ENCODE results near the gene UPP2. TPM values are rescaled to one million over a fixed set of nuclear protein-coding genes. Genes with fewer than 3 reads are reported as not detected.

Gene UPP2
- total RNA-seq, 1 donor from 2014 or later = not detected

DNA sequence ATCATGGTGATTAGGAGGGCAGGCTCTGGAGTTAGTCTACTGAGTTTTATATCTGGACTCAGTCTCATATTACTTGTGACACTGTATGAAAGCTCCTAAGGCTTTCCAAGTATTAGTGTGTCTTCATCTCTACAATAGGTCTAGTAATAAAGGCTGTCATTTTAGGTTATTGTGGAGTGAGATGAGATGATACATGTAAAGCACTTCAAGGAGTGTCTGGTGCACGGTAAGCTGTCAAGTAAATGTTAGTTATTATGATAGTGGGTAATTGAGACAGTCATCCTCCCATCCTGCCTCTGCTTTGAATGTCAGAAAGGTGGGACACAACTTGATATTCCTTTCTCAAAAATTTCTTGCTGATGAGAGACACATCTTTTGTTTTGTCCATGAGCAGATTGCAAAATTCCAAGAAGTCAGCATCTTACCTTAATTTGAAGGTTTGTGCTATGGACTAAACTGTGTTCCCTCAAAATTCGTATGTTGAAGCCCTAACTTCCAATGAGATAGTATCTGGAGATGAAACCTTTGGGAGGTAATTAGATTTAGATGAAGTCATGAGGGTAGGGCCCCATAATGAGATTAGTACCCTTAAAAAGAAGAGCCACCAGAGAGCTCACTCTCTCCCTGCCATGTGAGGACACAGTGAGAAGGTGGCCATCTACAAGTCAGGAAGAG lies 41.4 kb upstream of the UPP2 start:
- no peaks in the 10 kb centered on the region for H3K36me3 Mint-ChIP-seq (ENCODE audit: low read depth, unreplicated experiment)
- Histone ChIP-seq H3K4me3 (ENCODE audit: insufficient read depth, low read depth, low read length) (no peak overlapping the region), H3K79me2 (ENCODE audit: insufficient read depth, low read length) (no peaks in the 10 kb centered on the region), H3K4me1 (ENCODE audit: insufficient read depth, low read length) (peaks cover 5% of the 10 kb centered on the region), H2AFZ (ENCODE audit: low read depth, low read length) (no peak overlapping the region), H3K4me2 (ENCODE audit: low read length) (peak overlapping the region; percentile 10), H3K27me3 (ENCODE audit: insufficient read depth, low read length) (no peaks in the 10 kb centered on the region), H3K9me3 (ENCODE audit: insufficient read depth, low read depth, low read length) (no peaks in the 10 kb centered on the region), H3K27ac (ENCODE audit: low read depth, low read length) (no peak overlapping the region), H3K9ac (ENCODE audit: low read length) (no peak overlapping the region), H3K36me3 (ENCODE audit: insufficient read depth, low read length) (no peaks in the 10 kb centered on the region), H4K20me1 (ENCODE audit: insufficient read depth, low read length) (no peaks in the 10 kb centered on the region)
- peaks cover 1% of the 10 kb centered on the region for H3K27me3 Mint-ChIP-seq (ENCODE audit: low read depth, unreplicated experiment)
- TF ChIP-seq EZH2 (IDR thresholded peaks at IDR 0.05; ENCODE audit: insufficient read depth, low read length) = no peak
- TF ChIP-seq, protein P1, sequence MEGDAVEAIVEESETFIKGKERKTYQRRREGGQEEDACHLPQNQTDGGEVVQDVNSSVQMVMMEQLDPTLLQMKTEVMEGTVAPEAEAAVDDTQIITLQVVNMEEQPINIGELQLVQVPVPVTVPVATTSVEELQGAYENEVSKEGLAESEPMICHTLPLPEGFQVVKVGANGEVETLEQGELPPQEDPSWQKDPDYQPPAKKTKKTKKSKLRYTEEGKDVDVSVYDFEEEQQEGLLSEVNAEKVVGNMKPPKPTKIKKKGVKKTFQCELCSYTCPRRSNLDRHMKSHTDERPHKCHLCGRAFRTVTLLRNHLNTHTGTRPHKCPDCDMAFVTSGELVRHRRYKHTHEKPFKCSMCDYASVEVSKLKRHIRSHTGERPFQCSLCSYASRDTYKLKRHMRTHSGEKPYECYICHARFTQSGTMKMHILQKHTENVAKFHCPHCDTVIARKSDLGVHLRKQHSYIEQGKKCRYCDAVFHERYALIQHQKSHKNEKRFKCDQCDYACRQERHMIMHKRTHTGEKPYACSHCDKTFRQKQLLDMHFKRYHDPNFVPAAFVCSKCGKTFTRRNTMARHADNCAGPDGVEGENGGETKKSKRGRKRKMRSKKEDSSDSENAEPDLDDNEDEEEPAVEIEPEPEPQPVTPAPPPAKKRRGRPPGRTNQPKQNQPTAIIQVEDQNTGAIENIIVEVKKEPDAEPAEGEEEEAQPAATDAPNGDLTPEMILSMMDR (IDR thresholded peaks at IDR 0.05; ENCODE audit: insufficient read depth, low read depth, low read length) = no peak
- peaks cover 6% of the 10 kb centered on the region for H3K4me1 Mint-ChIP-seq (ENCODE audit: low read depth, unreplicated experiment)
- no peak overlapping the region for H3K4me3 Mint-ChIP-seq (ENCODE audit: unreplicated experiment)
- no peak for DNase-seq (ENCODE audit: low read depth)
- peaks cover 8% of the 10 kb centered on the region for H3K9me3 Mint-ChIP-seq (ENCODE audit: unreplicated experiment)
- H3K27ac Mint-ChIP-seq (ENCODE audit: unreplicated experiment) = no peak overlapping the region
- no peak for FAIRE-seq

DNA sequence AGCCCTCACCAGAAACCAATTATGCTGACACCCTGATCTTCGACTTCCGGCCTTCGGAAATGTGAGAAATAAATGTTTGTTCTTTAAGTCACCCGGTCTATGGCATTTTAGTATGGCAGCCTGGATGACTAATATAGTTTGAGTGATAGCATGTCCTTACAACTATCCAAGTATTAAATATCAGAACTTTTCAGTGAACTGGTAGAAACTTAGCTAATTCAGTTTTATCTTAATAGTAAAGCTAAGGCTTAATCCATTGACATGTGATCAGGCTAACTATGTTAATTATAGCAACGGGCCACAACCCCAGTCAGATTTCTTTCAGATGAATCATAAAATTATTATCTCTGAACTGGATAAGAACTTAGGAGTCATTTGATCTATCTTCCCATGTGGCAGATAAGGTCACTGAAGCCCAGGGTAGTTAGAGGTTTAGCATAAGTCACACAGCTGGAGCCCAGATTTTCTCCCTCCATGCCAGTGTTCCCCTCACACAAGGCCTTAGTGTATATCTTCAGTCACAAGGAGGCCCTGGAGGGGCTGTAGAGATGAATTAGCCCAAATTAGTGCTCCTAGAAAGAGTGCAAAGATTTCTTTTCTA lies 40.7 kb upstream of the UPP2 start:
- no peak overlapping the region for H3K27ac Mint-ChIP-seq (ENCODE audit: unreplicated experiment)
- H3K27ac ChIP-seq (ENCODE audit: low read depth, low read length) = no peak overlapping the region
- no peaks in the 10 kb centered on the region for H3K36me3 ChIP-seq (ENCODE audit: insufficient read depth, low read length)
- peak; percentile 66 for DNase-seq (ENCODE audit: low read depth)
- peaks cover 1% of the 10 kb centered on the region for H3K27me3 Mint-ChIP-seq (ENCODE audit: low read depth, unreplicated experiment)
- TF ChIP-seq, protein P1 (IDR thresholded peaks at IDR 0.05; ENCODE audit: insufficient read depth, low read depth, low read length) = no peak
- no peak for TF ChIP-seq EZH2 (IDR thresholded peaks at IDR 0.05; ENCODE audit: insufficient read depth, low read length)
- no peaks in the 10 kb centered on the region for H3K9me3 ChIP-seq (ENCODE audit: insufficient read depth, low read depth, low read length)
- no peak for FAIRE-seq
- no peak overlapping the region for H3K9ac ChIP-seq (ENCODE audit: low read length)
- peaks cover 8% of the 10 kb centered on the region for H3K9me3 Mint-ChIP-seq (ENCODE audit: unreplicated experiment)
- H3K79me2 ChIP-seq (ENCODE audit: insufficient read depth, low read length) = no peaks in the 10 kb centered on the region
- H4K20me1 ChIP-seq (ENCODE audit: insufficient read depth, low read length) = no peaks in the 10 kb centered on the region
- H3K4me3 ChIP-seq (ENCODE audit: insufficient read depth, low read depth, low read length) = no peak overlapping the region
- no peak overlapping the region for H3K4me3 Mint-ChIP-seq (ENCODE audit: unreplicated experiment)
- H3K4me1 ChIP-seq (ENCODE audit: insufficient read depth, low read length) = peaks cover 5% of the 10 kb centered on the region
- peaks cover 6% of the 10 kb centered on the region for H3K4me1 Mint-ChIP-seq (ENCODE audit: low read depth, unreplicated experiment)
- H3K27me3 ChIP-seq (ENCODE audit: insufficient read depth, low read length) = no peaks in the 10 kb centered on the region
- H3K4me2 ChIP-seq (ENCODE audit: low read length) = peak overlapping the region; percentile 10
- no peaks in the 10 kb centered on the region for H3K36me3 Mint-ChIP-seq (ENCODE audit: low read depth, unreplicated experiment)
- H2AFZ ChIP-seq (ENCODE audit: low read depth, low read length) = no peak overlapping the region

DNA sequence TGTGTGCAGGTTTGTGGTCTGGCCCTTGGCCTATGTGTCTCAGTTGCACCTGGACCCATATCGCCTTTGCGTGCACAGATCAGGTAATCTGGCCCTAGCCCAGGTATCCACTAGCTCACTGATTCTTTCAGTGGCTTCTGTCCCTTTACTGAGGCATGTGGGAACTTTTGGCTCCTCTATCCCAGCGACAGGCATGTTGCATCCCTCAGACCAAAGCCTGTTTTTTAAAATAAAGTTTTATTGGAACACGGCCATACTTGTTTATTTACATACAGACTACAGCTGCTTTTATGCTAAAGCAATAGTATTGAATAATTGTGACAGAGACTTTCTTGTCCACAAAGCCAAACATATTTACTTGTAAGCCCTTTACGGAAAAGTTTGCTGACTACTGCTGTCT lies 39.9 kb upstream of the UPP2 start:
- Histone ChIP-seq H3K79me2 (ENCODE audit: insufficient read depth, low read length) (no peaks in the 10 kb centered on the region), H3K9me3 (ENCODE audit: insufficient read depth, low read depth, low read length) (no peaks in the 10 kb centered on the region), H3K9ac (ENCODE audit: low read length) (no peak overlapping the region), H4K20me1 (ENCODE audit: insufficient read depth, low read length) (no peaks in the 10 kb centered on the region), H3K4me1 (ENCODE audit: insufficient read depth, low read length) (peaks cover 5% of the 10 kb centered on the region), H3K36me3 (ENCODE audit: insufficient read depth, low read length) (no peaks in the 10 kb centered on the region), H2AFZ (ENCODE audit: low read depth, low read length) (no peak overlapping the region), H3K27ac (ENCODE audit: low read depth, low read length) (no peak overlapping the region), H3K4me3 (ENCODE audit: insufficient read depth, low read depth, low read length) (no peak overlapping the region), H3K4me2 (ENCODE audit: low read length) (no peak overlapping the region), H3K27me3 (ENCODE audit: insufficient read depth, low read length) (no peaks in the 10 kb centered on the region)
- H3K27ac Mint-ChIP-seq (ENCODE audit: unreplicated experiment) = no peak overlapping the region
- no peak overlapping the region for H3K4me3 Mint-ChIP-seq (ENCODE audit: unreplicated experiment)
- H3K27me3 Mint-ChIP-seq (ENCODE audit: low read depth, unreplicated experiment) = peaks cover 1% of the 10 kb centered on the region
- peaks cover 6% of the 10 kb centered on the region for H3K4me1 Mint-ChIP-seq (ENCODE audit: low read depth, unreplicated experiment)
- no peaks in the 10 kb centered on the region for H3K36me3 Mint-ChIP-seq (ENCODE audit: low read depth, unreplicated experiment)
- peaks cover 8% of the 10 kb centered on the region for H3K9me3 Mint-ChIP-seq (ENCODE audit: unreplicated experiment)
- DNase-seq (ENCODE audit: low read depth) = no peak
- no peak for FAIRE-seq
- TF ChIP-seq, protein P1 (IDR thresholded peaks at IDR 0.05; ENCODE audit: insufficient read depth, low read depth, low read length) = no peak
